Skeletal muscle satellite cell (primary cell): ENCODE measurements around the gene SFSWAP.
"Not testable (repeated sequence)": the region's sequence is repeated elsewhere in the genome, so short reads cannot be mapped to it uniquely, and the experiment has no call there.

Source experiments
- H3K27me3 ChIP-seq: 2 replicates; pipeline ENCODE4 v1.7.0; 2013; ENCODE audit warnings: low read length; ENCODE audit not compliant: control insufficient read depth, insufficient read depth
- H3K36me3 ChIP-seq: 2 replicates; pipeline ENCODE4 v1.7.0; 2013; ENCODE audit warnings: mild to moderate bottlenecking, control low read depth, low read length; ENCODE audit not compliant: insufficient read depth
- H3K4me1 ChIP-seq: 2 replicates; pipeline ENCODE4 v1.7.0; 2013; ENCODE audit warnings: low read length; ENCODE audit not compliant: control insufficient read depth, insufficient read depth
- H3K4me2 ChIP-seq: 2 replicates; pipeline ENCODE4 v1.7.0; 2013; ENCODE audit warnings: mild to moderate bottlenecking, low read length
- H3K4me3 ChIP-seq: 2 replicates; pipeline ENCODE4 v1.7.0; 2013; ENCODE audit warnings: low read length
- H3K9ac ChIP-seq: 2 replicates; pipeline ENCODE4 v1.7.0; 2013; ENCODE audit warnings: mild to moderate bottlenecking, low read depth, low read length, moderate library complexity
- H3K9me3 ChIP-seq: replicated peaks from 2 replicates; pipeline ENCODE4 v1.7.0; 2013; ENCODE audit warnings: mild to moderate bottlenecking, control low read depth, low read length

SFSWAP gene

GRCh38 chr12:131680392-131681256 lies 30.3 kb upstream of the SFSWAP start:
- not testable (repeated sequence) for H3K9me3 ChIP-seq, H3K9ac ChIP-seq, H3K4me1 ChIP-seq, H3K4me3 ChIP-seq, H3K4me2 ChIP-seq, H3K27me3 ChIP-seq, H3K36me3 ChIP-seq

GRCh38 chr12:131681257-131681620 lies 29.7 kb upstream of the SFSWAP start:
- Histone ChIP-seq H3K9ac (no peak overlapping the region), H3K27me3 (peaks cover 4% of the 10 kb centered on the region), H3K9me3 (no peaks in the 10 kb centered on the region), H3K36me3 (no peaks in the 10 kb centered on the region), H3K4me2 (no peak overlapping the region), H3K4me1 (no peaks in the 10 kb centered on the region), H3K4me3 (no peak overlapping the region)

- H3K9ac ChIP-seq, H3K4me2 ChIP-seq, H3K4me3 ChIP-seq, H3K9me3 ChIP-seq, H3K4me1 ChIP-seq, H3K27me3 ChIP-seq, H3K36me3 ChIP-seq: not testable (repeated sequence)
Observed at GRCh38 chr12:131681746-131682509, 29.0 kb upstream of the SFSWAP start.

- peaks cover 4% of the 10 kb centered on the region for H3K27me3 ChIP-seq
- no peak overlapping the region for H3K4me3 ChIP-seq
- no peaks in the 10 kb centered on the region for H3K4me1 ChIP-seq
Observed at GRCh38 chr12:131682510-131682895, 28.4 kb upstream of the SFSWAP start.

GRCh38 chr12:131683266-131684014 lies 27.4 kb upstream of the SFSWAP start:
- Histone ChIP-seq H3K4me1 (no peaks in the 10 kb centered on the region), H3K9me3 (no peaks in the 10 kb centered on the region), H3K4me2 (no peak overlapping the region), H3K4me3 (no peak overlapping the region), H3K36me3 (no peaks in the 10 kb centered on the region), H3K27me3 (peaks cover 4% of the 10 kb centered on the region), H3K9ac (no peak overlapping the region)

More at GRCh38 chr12:131682510-131682895, 28.4 kb upstream of the SFSWAP start:
- Histone ChIP-seq H3K9me3 (no peaks in the 10 kb centered on the region), H3K36me3 (no peaks in the 10 kb centered on the region), H3K4me2 (no peak overlapping the region), H3K9ac (no peak overlapping the region)

DNA sequence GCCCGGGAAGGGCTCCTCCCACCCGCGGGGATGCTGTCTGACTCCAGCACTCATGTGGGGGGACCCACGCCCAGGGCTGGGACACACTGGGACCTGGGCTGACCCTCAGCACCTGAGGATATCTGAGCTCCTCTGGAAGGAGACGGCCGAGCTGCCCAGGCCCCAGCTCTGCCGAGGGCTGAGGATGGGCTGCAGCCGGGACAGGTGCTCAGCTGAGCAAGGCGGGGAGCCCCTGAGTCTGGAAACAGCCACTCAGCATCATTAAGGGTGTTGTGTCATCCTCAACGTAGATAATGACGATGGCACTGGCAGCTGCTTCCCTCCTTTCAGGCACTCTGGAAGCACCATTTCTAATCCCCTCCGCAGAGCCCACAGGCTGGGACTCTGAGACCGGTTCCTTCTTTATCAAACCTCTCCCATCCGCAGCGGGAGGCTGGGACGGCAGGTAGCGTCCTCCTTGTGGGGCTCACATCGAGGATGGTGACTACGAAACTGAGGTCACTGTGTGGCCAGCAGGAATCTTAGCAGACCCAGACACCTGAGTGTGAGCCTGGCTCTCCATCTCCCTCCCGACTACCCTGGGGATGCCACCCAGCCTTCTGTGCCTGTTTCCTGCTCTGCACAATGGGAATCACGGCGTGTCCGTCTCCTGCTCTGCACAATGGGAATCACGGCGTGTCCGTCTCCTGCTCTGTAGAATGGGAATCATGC lies 26.7 kb upstream of the SFSWAP start:
- H3K36me3 ChIP-seq, result no peaks in the 10 kb centered on the region
- no peaks in the 10 kb centered on the region for H3K4me1 ChIP-seq

DNA sequence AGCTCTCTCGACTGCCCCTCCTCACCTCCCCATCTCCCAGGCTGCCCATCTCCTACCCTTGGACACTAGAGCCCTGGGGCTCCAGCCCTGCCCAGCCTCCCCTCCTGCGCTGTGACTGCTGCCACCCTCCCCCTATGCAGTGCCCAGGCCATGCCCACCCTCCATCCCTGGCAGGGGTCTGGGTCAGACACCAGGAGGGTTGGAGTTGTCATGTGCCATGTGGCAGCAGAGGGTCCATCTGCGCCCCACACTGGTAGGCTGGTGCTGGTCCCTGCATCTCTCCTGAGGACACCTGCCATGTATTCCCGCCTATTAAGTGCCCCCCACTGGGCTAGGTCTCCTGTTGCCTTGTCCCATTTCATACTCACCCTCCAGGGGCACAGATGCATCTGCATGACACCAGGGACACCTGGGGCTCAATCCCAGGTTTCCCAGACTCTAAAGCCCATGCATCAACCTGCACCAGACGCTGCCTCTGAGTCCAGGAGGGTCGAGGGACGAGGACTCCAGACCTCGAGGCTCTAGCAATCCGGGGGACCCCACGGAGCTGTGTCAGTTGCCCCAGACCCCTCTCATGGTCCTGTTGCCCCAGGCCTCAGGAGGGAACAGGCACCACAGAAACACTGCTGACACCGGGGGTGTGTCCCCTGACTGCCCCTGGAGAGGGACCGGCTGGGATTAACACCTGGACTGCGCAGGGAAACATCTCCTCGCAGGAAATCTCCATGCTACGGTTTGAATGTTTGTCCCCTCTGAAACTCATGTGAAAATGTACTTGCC lies 23.4 kb upstream of the SFSWAP start:
- H3K4me3 ChIP-seq, result no peak overlapping the region
- no peak overlapping the region for H3K9ac ChIP-seq
- H3K36me3 ChIP-seq, result no peaks in the 10 kb centered on the region
- H3K9me3 ChIP-seq, result no peaks in the 10 kb centered on the region
- H3K4me1 ChIP-seq, result no peaks in the 10 kb centered on the region
- H3K4me2 ChIP-seq, result no peak overlapping the region
- peaks cover 6% of the 10 kb centered on the region for H3K27me3 ChIP-seq

More for the DNA sequence above, 26.7 kb upstream of the SFSWAP start:
- Histone ChIP-seq H3K9me3 (no peaks in the 10 kb centered on the region), H3K27me3 (peaks cover 4% of the 10 kb centered on the region), H3K4me2 (no peak overlapping the region), H3K4me3 (no peak overlapping the region), H3K9ac (no peak overlapping the region)

DNA sequence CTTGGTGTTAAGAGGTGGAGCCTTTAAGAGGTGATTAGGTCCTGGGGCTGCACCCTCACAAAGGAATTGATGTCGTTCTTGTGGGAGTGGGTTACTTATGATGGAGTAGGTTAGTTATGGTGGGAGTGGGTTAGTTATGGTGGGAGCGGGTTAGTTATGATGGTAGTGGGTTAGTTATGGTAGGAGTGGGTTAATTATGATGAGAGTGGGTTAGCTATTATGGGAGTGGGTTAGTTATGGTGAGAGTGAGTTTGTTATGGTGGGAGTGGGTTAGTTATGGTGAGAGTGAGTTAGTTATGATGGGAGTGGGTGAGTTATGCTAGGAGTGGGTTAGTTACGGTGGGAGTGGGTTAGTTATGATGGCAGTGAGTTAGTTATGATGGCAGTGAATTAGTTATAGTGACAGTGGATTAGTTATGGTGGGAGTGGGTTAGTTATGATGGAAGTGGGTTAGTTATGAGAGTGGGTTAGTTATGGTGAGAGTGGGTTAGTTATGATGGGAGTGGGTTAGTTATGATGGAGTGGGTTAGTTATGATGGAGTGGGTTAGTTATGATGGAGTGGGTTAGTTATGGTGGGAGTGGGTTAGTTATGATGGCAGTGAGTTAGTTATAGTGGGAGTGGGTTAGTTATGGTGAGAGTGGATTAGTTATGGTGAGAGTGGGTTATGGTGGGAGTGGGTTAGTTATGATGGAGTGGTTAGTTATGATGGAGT lies 22.6 kb upstream of the SFSWAP start:
- H3K9ac ChIP-seq, result no peak overlapping the region
- no peak overlapping the region for H3K4me3 ChIP-seq
- H3K36me3 ChIP-seq, result no peaks in the 10 kb centered on the region
- no peaks in the 10 kb centered on the region for H3K4me1 ChIP-seq
- no peak overlapping the region for H3K4me2 ChIP-seq
- H3K27me3 ChIP-seq, result peaks cover 3% of the 10 kb centered on the region
- no peaks in the 10 kb centered on the region for H3K9me3 ChIP-seq

DNA sequence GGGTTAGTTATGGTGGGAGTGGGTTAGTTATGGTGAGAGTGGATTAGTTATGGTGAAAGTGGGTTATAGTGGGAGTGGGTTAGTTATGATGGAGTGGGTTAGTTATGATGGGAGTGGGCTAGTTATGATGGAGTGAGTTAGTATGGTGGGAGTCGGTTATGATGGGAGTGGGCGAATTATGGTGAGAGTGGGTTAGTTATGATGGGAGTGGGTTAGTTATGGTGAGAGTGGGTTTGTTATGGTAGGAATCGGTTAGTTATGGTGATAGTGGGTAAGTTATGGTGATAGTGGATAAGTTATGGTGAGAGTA lies 22.1 kb upstream of the SFSWAP start:
- H3K4me1 ChIP-seq, result no peaks in the 10 kb centered on the region
- no peaks in the 10 kb centered on the region for H3K9me3 ChIP-seq
- no peaks in the 10 kb centered on the region for H3K36me3 ChIP-seq
- no peak overlapping the region for H3K9ac ChIP-seq
- no peak overlapping the region for H3K4me2 ChIP-seq
- peaks cover 3% of the 10 kb centered on the region for H3K27me3 ChIP-seq
- no peak overlapping the region for H3K4me3 ChIP-seq

DNA sequence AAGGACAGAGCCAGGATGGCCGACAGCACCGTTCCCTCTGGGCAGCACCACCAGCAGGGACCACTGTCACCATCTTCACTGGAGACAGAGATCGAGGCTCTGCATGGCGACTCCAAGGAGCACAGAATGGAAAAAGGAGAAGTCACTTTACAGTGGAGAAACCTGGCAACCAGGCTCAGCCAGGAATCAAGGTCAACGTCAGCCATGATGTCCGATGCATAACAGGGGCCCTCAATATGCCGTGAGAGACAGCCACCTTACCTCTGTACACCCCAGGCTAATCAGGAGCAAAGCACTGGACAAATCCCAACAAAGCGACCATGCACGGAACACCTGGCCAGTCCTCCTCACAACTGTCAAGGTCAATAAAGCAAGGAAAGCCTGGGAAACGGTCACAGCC lies 20.6 kb upstream of the SFSWAP start:
- Histone ChIP-seq H3K9ac (no peak overlapping the region), H3K4me2 (no peak overlapping the region), H3K4me3 (no peak overlapping the region), H3K27me3 (peaks cover 3% of the 10 kb centered on the region), H3K9me3 (no peaks in the 10 kb centered on the region), H3K4me1 (no peaks in the 10 kb centered on the region), H3K36me3 (no peaks in the 10 kb centered on the region)
